HG03045 (cell line): ENCODE results near the gene PGA4.

Source experiments
- ATAC-seq: cut with Tn5 transposase; IDR thresholded peaks from one replicate; pipeline ENCODE4 v1.9.1; 2021; ENCODE audit warnings: mild to moderate bottlenecking, moderate library complexity; ENCODE audit not compliant: unreplicated experiment

The PGA4 gene

DNA sequence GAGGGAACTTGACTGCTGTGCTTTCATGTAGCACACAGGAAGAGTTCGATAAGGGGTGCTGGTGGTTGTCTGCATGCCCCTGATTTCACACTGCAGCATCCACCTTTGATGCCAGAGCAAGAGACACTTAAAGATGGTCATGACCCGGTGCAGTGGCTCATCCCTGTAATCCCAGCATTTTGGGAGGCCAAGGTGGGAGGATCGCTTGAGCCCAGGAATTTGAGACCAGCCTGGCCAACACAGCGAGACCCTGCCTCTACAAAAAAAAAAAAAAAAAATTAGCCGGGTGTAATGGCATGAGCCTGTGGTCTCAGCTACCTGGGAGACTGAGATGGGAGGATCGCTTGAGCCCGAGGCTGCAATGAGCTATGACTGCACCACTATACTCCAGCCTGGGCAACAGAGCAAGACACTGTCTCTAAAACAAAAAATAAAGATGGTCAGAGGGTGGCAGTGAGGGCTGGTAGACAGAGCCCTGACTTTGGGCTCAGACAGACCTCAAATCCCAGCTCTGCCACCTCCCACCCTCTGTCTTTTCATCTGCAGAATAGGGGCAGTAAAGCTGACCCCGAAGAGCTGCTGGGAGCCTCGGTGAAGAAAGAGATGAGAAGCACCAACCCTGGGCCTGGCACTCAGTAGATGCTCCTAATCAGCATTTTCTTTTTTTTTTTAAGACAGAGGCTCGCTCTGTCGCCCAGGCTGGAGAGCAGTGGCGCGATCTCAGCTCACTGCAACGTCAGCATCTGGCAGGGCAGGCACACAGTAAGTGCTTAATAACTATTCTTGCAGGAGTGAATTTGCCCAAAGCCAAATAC, 55.2 kb downstream of the PGA4 start:
- no peak for ATAC-seq

- ATAC-seq: no peak
These were observed 55.9 kb downstream of the PGA4 start for GRCh38 chr11:61278001-61278470.

GRCh38 chr11:61279934-61280659, 58.0 kb downstream of the PGA4 start:
- no peak for ATAC-seq

- no peak for ATAC-seq
These were observed 58.9 kb downstream of the PGA4 start for GRCh38 chr11:61280883-61281580.
